H1 (cell line): ENCODE data around the gene CD84. TPM values are rescaled to one million over a fixed set of nuclear protein-coding genes. Genes with fewer than 3 reads are reported as not detected.

Source experiments
- RFX5 ChIP-seq: IDR thresholded peaks from 2 replicates; pipeline ENCODE4 v1.6.1; 2011; ENCODE audit warnings: low read depth, low read length, improper control_type of control experiment, borderline replicate concordance
- polyA plus RNA-seq, 7 experiments: library from polyadenylated mRNA; depleted of rRNA in 3 of 7; stranded (reverse) in 5 of 7; unstranded in 2 of 7; fragments of >200 nt in 5 of 7; fragments of 200-250 nt in 2 of 7; gene quantifications; 1 replicate in 5 of 7; 2 replicates in 1 of 7; 4 replicates in 1 of 7; pipeline versions ENCODE4 v1.2.1 to v1.2.3, GENCODE V29; 2011 to 2013; ENCODE audit warnings: missing spikeins in 2 of 7, mixed read lengths in 2 of 7
- total RNA-seq: library from RNA; stranded (reverse); fragmentation: NEBNext Ultra II Directional; extraction: Animal tissue kit (Norgen Biotek cat#: 25700); gene quantifications from 2 replicates; pipeline ENCODE4 v1.2.1, GENCODE V29; 2021
- TF ChIP-seq, protein P1 (sequence below): fragments of 300-600 bp; sonication (generic); IDR thresholded peaks from 2 replicates; pipeline ENCODE4 v1.7.1; 2012; ENCODE audit warnings: low read length, moderate library complexity, mild to moderate bottlenecking, inconsistent platforms; ENCODE audit not compliant: insufficient replicate concordance

CD84 gene
- total and polyA plus RNA-seq, 2 of the 8 experiments (the other 6 are each of a cell fraction or from before 2014, with no cell fraction given): not detected

DNA sequence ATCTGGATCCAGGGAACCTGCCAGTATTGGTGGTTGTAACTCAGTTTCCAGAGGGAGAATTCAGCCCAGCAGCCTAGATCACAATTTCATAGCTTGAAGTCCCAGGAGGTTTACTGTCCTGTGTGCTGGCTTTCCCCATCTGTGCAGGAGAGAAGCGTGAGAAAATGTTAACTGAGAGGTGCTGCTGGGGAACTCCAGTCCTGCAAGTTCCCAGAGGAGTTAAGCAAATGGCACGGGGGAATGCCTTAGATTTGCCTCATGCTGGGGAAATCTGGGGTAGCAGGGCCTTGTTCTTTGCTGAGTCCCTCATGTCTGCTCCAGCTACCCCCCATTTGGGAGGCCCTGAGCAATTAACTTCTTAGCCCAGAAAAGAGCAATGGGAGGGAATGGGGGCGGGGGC, 31.1 kb downstream of the CD84 start (continued):
- TF ChIP-seq, protein P1, sequence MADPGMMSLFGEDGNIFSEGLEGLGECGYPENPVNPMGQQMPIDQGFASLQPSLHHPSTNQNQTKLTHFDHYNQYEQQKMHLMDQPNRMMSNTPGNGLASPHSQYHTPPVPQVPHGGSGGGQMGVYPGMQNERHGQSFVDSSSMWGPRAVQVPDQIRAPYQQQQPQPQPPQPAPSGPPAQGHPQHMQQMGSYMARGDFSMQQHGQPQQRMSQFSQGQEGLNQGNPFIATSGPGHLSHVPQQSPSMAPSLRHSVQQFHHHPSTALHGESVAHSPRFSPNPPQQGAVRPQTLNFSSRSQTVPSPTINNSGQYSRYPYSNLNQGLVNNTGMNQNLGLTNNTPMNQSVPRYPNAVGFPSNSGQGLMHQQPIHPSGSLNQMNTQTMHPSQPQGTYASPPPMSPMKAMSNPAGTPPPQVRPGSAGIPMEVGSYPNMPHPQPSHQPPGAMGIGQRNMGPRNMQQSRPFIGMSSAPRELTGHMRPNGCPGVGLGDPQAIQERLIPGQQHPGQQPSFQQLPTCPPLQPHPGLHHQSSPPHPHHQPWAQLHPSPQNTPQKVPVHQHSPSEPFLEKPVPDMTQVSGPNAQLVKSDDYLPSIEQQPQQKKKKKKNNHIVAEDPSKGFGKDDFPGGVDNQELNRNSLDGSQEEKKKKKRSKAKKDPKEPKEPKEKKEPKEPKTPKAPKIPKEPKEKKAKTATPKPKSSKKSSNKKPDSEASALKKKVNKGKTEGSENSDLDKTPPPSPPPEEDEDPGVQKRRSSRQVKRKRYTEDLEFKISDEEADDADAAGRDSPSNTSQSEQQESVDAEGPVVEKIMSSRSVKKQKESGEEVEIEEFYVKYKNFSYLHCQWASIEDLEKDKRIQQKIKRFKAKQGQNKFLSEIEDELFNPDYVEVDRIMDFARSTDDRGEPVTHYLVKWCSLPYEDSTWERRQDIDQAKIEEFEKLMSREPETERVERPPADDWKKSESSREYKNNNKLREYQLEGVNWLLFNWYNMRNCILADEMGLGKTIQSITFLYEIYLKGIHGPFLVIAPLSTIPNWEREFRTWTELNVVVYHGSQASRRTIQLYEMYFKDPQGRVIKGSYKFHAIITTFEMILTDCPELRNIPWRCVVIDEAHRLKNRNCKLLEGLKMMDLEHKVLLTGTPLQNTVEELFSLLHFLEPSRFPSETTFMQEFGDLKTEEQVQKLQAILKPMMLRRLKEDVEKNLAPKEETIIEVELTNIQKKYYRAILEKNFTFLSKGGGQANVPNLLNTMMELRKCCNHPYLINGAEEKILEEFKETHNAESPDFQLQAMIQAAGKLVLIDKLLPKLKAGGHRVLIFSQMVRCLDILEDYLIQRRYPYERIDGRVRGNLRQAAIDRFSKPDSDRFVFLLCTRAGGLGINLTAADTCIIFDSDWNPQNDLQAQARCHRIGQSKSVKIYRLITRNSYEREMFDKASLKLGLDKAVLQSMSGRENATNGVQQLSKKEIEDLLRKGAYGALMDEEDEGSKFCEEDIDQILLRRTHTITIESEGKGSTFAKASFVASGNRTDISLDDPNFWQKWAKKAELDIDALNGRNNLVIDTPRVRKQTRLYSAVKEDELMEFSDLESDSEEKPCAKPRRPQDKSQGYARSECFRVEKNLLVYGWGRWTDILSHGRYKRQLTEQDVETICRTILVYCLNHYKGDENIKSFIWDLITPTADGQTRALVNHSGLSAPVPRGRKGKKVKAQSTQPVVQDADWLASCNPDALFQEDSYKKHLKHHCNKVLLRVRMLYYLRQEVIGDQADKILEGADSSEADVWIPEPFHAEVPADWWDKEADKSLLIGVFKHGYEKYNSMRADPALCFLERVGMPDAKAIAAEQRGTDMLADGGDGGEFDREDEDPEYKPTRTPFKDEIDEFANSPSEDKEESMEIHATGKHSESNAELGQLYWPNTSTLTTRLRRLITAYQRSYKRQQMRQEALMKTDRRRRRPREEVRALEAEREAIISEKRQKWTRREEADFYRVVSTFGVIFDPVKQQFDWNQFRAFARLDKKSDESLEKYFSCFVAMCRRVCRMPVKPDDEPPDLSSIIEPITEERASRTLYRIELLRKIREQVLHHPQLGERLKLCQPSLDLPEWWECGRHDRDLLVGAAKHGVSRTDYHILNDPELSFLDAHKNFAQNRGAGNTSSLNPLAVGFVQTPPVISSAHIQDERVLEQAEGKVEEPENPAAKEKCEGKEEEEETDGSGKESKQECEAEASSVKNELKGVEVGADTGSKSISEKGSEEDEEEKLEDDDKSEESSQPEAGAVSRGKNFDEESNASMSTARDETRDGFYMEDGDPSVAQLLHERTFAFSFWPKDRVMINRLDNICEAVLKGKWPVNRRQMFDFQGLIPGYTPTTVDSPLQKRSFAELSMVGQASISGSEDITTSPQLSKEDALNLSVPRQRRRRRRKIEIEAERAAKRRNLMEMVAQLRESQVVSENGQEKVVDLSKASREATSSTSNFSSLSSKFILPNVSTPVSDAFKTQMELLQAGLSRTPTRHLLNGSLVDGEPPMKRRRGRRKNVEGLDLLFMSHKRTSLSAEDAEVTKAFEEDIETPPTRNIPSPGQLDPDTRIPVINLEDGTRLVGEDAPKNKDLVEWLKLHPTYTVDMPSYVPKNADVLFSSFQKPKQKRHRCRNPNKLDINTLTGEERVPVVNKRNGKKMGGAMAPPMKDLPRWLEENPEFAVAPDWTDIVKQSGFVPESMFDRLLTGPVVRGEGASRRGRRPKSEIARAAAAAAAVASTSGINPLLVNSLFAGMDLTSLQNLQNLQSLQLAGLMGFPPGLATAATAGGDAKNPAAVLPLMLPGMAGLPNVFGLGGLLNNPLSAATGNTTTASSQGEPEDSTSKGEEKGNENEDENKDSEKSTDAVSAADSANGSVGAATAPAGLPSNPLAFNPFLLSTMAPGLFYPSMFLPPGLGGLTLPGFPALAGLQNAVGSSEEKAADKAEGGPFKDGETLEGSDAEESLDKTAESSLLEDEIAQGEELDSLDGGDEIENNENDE: no peak
- TF ChIP-seq RFX5: no peak
